ENCODE data around the gene PAX2.

Gene PAX2

DNA sequence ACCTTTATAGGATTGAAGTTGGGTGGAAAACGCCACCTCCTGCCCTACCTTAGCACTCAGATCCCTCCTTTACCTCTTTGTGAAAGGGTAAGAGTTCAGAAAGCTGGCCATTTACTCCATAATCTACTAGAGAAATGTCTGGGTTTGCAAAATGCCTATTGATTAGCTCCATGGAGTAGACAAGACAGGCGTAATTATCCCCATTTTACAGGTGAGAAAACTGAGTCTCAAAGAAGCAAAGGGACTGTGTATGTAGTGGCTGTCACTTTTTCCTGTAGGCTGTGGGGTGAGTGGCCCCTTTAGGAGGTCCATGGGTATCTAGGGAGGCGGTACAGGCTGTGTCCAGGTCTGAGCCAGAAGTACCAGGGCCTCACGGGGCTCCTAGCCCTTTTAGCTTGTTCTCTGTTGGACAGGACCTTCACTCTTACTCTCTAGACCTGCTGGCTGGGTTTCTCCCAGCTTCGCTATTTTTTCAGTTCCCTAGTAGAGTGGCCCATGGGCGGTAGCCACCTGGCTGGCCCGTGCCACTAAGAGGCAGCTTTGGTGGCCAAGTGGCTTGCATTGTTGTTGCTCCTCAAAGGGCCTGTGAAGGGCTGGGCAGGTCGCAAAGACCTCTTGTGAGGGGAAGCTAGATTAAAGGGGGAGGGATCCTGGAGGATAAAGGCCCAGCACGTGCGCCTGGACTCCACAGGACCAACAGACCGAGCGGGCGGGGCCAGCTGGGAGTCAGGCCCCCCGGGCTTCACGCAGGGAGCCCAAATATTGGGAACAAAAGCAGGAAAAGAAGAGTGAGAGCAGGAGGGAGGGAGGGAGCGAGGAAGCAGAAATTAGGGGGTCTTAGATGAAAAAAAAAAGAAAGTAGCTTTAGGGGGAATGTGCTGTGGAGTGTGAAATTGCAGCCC is 4.7 kb upstream of the PAX2 start:
- no peak for DNase-seq

DNA sequence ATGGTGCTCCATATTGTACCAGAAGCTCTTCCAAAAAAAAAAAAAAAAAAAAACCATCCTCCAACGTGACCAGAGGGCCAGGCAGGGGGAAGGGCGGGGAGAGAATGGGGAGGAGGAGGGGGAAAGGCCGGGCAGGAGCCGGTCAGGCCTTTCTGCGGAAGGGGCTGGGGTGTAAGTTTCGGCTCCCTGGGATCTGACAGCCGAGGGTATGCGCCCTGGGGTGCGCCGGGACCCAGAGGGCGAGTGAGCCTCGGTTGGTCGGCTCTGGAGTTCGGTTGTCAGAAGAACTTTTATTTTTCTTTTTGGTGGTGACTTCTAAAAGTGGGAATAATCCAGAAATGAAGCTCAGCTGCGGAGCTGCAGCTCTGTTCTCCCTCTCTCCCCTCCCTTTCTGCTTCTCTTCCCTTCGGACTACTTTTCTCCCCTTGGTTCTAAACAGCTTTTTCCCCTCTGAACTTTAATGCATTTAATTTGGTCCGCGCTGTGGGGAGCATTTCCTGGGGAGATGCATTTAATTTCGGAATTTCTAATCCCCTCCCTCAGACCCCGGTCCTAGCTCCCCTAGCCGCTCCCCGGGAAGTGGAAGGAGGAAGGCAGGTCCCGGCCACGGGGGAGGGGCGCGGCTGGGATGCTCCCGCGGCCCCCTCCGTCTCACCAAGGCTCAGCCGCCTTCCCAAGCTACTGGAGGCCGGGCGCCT is 3.9 kb upstream of the PAX2 start:
- no peak for DNase-seq

DNA sequence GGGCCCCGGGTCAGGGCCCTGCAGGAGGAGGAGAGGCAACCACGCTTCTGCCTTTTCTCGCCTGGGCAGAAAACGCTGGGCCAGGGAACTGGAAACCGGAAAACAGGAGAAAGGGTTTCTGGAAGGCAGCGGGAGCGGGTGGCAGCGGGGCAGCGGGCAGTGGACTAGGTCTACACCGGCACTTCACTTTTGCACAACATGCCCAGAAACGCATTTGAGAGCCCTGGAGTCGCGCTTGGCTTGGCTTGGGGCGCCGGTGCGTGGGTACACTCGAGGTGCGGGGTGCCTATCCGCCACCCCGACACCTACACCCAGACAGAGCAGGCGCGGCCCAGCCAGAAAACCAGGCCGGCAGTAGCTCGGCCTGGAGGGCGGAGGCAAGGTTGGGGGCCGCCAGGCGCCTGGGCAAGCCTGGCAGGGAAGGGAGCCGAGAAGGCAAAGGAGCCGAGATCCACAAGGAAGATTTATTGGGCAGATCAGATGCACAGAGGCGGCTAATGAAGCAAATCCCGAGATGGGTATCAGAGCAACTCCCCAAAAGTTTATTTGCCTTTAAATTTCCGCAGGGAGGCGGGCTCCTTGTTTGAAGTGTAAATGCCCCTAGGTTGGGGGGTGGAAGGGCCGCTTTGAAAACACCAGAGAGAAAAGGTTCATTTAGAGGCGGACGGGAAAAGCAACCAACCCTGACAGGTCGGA is 3.2 kb upstream of the PAX2 start:
- DNase-seq = no peak

DNA sequence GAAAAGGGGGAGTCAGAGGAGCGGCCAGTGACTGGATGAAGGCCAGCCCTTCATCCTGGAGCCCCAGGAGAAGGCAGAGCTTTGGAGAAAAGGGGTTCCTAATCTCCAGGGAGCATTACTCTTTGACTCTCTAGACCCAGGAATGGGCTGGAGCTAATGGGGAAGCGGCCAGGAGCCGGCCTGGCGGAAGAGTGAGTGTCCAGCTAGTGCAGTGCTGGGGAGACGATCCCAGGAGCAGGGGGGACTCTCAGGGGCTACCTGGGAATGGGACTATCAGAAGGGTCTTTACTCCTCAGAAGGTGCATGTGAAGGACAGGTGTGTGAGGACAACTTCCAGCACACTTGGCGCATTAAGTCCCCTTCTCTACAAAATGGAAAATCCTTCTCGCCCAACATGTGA is 2.4 kb upstream of the PAX2 start:
- DNase-seq = no peak

DNA sequence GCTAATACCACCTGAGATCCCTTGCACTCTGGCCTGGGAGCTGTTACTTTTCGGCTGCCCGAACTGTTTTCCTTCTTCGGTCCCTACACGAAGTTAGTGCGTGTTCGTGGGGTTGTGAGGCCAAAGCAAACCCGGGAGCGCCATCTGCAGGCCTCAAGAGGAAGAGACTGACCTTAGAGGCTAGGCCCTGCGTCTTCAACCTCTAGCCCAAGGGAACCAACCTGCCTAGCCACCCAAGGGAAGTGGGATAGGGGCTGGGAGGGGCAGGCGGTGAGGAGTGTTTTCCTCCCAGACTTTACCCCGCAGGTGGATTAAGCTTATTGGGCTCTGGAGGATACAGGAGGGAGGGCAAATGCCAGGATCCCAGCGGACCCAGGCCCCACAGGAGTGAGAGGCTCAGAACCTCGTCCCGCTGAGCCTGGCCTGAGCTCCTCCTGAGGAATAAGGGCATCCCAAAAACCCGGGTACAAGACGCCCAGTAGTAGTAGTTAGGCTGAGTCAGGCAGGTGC is 1.7 kb upstream of the PAX2 start:
- DNase-seq = peak; percentile 23

DNA sequence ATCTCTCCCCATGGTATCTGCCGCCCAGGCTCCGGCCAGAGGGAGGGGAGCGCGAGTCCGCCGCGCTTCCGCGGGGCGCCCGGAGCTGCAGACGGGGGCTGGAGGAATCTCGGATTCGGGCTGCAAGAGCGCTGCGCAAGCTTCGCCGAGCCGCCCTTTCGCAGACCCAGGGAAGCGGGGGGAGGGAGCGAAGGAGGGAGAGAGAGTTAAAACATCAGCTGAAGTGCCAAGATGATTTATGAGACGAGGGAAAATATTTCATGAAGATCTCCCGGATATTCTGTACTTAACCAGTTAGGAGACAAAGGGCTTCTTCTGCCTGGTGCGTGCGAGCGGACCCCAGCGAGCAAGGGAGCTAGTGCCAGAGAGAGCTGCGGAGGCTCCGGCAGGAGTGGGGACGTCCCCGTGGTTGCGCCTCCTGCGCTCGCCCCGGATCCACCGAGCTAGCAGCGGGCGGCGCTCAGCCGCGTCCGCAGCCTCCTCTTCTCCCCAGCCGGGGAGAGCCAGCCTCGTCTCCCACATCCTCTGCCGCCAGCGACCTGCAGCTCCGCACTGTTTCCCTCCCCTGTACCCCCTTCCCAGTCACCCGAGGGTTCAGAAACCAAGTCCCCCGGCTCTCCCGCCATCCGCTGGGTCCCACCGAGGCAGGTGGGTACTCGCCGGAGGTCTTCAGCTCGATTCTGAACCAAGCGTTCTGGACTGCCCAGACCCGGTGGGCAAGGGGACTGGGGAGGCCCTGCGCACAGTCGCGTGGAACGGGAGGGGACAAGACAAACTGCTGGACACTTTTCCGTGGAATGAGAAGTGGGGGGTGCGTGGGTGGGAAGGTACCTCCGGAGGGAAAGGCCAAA is 1.0 kb upstream of the PAX2 start:
- no peak for DNase-seq

DNA sequence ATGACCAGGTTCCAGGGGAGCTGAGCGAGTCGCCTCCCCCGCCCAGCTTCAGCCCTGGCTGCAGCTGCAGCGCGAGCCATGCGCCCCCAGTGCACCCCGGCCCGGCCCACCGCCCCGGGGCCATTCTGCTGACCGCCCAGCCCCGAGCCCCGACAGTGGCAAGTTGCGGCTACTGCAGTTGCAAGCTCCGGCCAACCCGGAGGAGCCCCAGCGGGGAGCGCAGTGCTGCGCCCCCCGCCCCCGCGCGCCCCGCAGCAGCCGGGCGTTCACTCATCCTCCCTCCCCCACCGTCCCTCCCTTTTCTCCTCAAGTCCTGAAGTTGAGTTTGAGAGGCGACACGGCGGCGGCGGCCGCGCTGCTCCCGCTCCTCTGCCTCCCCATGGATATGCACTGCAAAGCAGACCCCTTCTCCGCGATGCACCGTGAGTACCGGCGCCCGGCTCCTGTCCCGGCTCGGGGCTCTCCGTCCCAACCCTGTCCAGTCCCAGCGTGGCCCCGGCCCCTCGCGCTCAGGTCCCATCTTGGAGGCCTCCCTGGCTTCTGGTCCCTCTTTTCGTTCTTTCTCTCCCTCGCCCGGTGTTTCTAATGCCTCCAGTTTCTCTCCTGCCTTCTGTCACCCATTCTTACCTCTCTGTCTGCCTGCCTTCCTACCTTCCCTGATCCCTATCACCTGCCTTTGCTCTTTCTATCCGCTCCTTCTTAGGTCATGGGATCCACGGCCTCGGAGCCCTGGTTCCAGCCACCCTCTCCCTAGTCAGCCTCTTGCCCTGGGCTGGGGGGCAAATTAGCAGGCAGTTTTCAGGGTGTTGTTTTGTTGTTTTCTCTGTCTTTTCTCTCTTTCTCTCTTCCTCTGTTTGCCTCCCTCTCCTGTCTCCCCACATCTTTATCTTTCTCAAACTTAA is 751 bp downstream of the PAX2 start:
- no peak for DNase-seq

DNA sequence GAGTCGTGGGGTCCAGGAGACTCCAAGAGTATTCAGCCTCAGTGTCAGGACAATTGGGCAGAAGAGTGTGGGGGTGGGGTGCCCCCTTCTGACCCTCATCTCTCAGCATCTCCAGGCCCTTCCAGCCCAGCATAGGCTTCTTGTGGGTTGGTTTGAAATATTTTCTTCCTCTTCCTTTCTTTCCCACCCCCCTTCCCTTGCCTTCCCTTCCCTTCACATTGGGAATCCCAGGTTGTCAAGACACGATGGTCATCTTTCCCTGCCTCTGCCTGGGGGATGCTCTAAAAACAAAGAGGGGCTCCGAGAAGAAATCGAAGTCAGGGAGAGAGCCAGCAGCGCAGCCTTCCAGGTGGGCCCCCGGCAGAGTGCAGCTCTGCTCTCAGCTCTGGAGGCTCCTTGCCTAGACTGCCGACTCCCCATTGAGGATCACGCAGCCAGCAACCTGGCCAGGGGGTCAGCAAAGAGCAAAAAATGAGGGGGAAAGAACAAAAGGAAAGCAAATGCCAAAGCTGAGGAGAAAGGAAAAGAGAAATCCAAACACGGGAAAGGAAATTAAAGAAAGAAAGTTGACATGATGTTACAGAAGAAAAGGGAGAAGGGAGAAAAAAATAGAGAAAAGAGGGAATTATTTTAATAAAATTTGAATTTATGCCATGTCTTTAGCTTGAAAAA is 1.5 kb downstream of the PAX2 start:
- no peak for DNase-seq

DNA sequence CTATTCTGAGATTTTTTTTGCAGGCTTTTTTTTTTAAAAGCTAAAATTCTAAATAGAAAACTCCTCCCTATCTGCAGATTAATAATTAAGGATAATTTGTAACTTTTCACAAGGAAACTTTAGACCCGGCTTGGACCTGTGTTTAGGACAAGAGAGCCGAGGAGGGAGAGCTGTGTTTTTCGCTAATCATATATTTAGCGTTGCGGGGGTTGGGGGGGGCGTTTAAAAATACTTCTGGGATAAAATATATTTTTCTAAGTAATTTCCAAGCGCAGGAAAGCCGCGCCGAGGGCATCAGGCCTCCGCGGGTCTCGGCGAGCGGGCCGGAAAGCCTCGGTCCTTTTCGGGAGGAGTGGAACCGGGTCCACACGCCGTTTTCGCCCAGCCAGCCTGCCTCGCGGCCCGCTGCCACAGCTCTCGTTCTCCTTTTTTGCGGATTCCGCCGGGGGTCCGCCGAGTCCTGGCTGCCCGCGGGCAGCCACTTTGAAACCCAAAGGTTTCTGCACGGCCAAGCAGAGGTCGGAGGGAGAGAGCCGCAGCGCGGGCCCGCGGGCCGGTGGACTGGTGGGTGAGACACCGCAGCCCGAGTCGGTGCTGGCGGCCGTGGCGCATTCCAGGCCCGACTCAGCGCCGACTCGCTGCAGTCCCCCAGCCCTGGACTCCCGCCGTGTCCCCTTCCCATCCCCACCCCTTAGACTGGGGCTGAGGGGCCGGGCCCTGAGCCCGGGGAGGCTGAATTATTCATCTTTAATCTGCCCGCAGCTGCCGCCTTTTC is 2.3 kb downstream of the PAX2 start:
- DNase-seq = no peak

DNA sequence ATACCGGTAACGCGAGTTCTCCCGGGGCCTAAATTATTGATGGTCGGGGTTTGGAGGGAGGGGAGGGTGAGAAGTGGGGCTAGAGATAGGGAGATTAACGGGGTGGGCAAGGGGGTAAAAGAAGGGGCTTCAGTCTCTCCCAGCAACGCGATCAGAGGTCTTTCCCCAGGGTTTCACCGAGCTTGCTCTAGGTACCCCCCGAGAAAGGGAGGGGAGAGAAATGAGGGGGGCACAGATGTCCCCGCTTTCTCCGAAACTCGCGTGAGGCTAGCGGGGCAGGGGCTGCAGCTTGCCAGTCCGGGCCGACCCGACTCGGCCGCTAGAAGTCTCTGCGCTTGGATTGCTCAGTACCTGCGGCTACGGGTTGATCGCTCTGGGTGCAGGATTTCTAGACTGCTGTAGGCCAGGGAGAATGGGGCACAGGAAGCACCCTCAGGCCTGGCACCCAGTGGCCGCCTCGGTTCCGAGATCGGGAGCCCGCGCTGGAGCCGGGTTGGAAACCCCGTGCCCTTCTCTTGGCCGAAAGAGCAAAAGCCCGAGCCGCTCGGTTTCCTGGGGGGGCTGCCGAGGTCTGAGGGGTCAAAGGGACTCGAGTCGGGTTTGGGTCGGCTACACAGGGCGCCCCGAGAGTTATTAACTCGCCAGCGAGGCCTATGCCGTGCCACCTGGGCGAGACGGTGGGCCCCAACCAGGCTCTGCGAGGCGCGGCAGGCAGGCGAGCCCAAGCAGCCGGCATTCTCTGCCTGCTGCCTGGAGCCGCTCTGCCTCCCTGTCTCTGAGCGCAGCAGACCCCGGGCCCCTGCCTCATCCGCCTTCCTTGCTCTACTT is 3.1 kb downstream of the PAX2 start:
- DNase-seq = no peak

DNA sequence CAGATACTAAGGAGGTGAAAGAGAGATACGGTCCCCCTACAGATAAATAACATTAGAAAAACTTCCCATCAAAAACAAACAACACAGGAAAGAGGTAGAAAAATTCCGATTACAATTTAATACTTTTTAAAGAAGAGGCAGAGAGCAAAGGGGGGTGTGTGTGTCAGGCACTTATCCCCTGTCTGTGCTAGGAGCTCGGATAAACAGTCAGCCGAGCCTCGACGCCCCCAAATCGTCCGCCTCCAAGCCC is 3.6 kb downstream of the PAX2 start:
- no peak for DNase-seq

DNA sequence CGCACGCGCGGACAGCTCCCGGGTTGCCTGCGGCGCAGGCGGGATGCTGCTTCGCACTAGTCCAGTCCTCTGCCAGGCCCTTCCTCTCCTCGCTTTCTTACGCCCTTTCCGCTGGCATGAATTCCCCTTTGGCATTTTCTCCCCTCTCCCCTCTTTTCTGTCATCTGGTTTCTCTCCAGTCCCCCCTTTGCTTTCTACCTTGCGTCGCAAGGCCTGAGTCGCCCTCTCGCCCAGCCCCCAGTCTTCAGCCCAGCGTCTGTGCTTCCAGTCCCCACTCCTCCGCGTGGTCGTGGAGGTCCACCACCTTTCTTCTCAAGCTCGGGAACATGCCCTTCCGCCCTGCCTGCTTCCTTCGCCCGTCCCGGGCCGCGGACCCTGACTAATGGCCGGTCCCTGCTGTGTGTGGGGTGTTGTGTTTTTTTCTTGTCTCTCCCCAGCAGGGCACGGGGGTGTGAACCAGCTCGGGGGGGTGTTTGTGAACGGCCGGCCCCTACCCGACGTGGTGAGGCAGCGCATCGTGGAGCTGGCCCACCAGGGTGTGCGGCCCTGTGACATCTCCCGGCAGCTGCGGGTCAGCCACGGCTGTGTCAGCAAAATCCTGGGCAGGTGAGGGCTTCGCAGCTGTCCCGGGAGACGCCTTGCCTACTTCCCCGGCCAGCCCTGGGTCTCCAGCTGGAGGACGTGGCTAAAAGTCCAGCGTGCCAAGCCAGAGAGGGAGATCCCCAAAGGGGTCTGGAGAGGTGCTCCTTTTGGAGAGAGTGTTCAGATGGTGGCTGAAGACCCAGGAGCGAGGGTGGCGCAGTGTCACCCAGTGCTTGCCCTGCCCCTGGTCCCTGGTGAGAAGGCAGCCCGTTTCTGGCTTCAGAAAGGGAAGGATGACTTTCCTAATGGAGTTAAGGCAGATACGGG is 4.2 kb downstream of the PAX2 start:
- no peak for DNase-seq

DNA sequence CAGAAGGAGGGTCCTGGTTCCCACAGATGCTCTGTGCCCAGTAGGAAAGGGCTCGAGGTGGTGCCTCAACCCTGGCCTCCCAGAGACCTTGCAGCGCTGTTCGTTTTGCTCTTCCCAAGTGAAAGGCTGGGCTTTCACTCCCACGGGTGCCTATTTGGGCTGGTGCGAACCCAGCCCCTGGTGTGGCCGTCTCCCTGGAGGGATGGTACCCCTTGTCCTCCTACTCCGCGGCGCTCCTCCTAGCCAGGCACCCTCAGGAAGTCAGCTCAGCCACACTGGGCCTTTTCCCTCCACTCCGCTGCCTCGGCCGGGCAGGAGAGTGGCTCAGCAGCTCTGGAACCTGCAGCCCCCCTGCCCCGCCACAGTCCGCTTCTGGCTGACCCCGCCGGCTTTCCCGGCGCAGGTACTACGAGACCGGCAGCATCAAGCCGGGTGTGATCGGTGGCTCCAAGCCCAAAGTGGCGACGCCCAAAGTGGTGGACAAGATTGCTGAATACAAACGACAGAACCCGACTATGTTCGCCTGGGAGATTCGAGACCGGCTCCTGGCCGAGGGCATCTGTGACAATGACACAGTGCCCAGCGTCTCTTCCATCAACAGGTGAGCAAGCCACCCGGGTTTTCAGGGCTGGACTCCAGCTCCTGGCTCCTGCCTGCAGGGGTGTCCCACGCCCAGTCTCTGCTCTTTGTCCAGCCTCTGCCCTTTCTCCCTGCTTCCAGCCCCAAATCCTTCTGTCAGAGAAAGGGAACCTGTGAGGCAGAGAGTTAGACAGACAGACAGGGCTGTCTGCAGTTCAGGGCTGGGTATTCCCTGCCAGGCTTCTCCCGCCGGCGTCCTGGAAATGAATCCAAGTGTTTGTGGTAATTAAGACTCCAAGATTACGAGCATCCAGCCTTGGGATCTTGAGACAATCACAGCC is 5.2 kb downstream of the PAX2 start:
- DNase-seq = no peak

DNA sequence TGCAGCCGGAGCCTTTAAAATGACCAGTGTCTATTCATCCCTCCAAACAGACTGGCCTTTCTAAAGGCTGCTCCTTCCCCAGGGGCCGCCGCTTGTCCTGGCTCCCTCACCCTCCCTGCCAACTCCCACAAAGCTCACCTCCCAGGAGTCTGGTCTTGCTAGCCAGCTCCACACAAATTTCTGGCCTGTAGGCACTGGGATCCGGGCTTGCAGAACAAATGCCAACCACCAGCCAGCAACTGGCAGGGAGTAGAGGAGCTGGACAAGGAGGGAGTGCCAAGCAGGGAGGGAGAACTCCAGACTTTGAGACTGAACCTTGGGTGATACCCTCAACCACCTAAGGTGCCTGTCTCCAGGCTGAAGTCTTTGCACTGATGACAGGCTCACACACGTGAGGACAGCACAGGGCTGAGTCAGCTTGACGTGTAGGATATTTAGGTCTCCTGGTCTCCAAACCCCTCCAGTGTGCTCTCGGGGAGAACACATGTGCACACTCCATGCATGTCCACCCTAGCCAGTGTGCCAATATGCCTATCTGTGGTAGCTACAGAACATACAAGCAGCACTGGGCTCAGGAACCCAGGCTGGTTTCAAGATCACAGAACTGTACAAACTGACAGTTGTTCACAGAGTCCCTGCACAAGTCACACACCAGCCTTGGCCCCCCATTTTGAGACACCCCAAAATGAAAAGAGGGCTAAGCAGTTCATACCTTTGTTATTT is 6.0 kb downstream of the PAX2 start:
- no peak for DNase-seq

DNA sequence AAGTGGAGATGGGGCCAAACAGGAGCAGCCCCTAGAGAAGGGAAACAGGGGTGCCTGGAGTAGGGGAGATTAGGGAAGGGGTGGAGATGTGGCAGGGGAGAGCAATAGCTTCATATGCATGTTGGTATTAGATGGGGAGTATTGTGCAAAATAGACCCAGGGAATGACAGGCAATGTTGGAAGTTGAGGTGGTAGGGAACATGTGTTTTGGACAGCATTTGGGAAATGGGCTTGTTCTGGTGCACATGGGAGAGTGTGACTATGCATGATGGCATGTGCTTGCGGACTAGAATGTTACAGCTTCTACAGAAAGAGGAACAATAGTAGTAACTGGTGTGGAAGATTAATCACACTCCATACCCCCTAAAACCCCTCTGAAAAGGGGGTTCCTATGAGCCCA is 10.4 kb downstream of the PAX2 start:
- no peak for DNase-seq

DNA sequence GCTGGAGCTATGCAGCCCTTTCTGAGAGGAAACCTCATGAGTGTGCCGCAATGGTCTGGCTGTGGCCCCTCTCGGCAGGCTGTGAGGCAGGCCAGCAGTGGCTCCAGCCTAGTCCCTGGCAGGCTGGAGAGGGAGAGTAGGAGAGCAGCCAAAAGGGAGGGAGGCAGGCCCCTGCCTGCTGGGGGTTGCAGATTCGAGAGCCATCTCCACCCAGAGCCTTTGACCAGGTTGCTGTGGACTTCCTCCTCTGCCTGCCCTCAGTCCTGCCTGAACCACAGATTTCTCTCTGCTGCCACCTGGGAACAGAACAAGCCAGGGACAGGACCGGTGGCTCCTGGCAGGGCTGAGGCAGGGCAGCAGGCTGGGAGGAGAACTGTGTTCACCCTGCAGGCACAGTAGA is 13.9 kb downstream of the PAX2 start:
- no peak for DNase-seq

DNA sequence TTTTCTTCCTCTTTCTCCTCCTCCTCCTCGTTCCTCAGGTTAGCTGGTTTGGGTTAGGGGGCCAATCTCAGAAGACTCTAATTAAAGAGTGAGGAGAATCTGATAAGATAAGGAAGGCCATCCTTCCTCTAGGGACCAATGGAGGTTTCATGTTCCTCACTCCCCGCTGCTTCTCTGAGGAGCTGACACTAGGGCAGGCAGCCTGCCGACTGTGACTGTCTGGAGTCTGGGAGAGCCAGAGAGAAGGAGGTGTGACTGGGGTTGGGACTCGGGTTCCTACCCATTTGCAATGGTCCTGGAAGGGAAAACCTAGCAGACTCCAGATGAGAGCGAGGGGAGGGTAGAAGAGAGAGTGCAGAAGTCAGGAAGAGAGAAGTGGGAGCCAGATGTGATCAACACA is 15.3 kb downstream of the PAX2 start:
- DNase-seq = no peak
